CD14-positive monocyte (primary cell): ENCODE data around the gene INPP4B. TPM values are rescaled to one million over a fixed set of nuclear protein-coding genes. Genes with fewer than 3 reads are reported as not detected.

ENCODE experiments used
- DNase-seq, 3 donors: peaks; one replicate each; pipeline ENCODE4 v3.0.0-alpha.2; 2011 to 2022
- H2AFZ ChIP-seq: 2 replicates; pipeline ENCODE4 v1.6.0; 2012; ENCODE audit warnings: mild to moderate bottlenecking, low read depth, low read length, inconsistent platforms; ENCODE audit not compliant: insufficient read depth, poor library complexity, severe bottlenecking
- H3K27ac ChIP-seq, 2 donors: 1 replicate in 1 of 2; 2 replicates in 1 of 2; pipeline ENCODE4 v1.5.1; 2012 to 2013; ENCODE audit warnings: low read length in 2 of 2, control low read depth in 1 of 2, inconsistent platforms in 1 of 2, low read depth in 1 of 2, mild to moderate bottlenecking in 1 of 2
- H3K27me3 ChIP-seq, 2 donors: one replicate each; pipeline versions ENCODE4 v1.6.0 to v1.6.1; 2011 to 2013; ENCODE audit warnings: low read length in 2 of 2; ENCODE audit not compliant: control insufficient read depth in 2 of 2, insufficient read depth in 2 of 2
- H3K36me3 ChIP-seq, 2 donors: replicated peaks in 1 of 2; 1 replicate in 1 of 2; 2 replicates in 1 of 2; pipeline versions ENCODE4 v1.5.1 to v1.6.1; 2012 to 2013; ENCODE audit warnings: low read length in 2 of 2, control low read depth in 1 of 2, inconsistent platforms in 1 of 2, mild to moderate bottlenecking in 1 of 2; ENCODE audit not compliant: insufficient read depth in 2 of 2, control insufficient read depth in 1 of 2
- H3K4me1 ChIP-seq, 2 donors: 1 replicate in 1 of 2; 2 replicates in 1 of 2; pipeline versions ENCODE4 v1.5.1 to v1.6.1; 2012 to 2013; ENCODE audit warnings: low read length in 2 of 2, control low read depth in 1 of 2, inconsistent platforms in 1 of 2, mild to moderate bottlenecking in 1 of 2, moderate library complexity in 1 of 2; ENCODE audit not compliant: insufficient read depth in 2 of 2, control insufficient read depth in 1 of 2
- H3K4me2 ChIP-seq: replicated peaks from 2 replicates; pipeline ENCODE3; 2012; ENCODE audit warnings: low read length, moderate library complexity, mild to moderate bottlenecking; ENCODE audit not compliant: poor library complexity, severe bottlenecking; ENCODE audit errors: extremely low read depth
- H3K4me3 ChIP-seq, 3 experiments: fragments of 200-600 bp in 1 of 3; sonication (generic) in 1 of 3; replicated peaks in 1 of 3; 1 replicate in 2 of 3; 2 replicates in 1 of 3; pipeline ENCODE4 v1.5.1; 2011 to 2013; ENCODE audit warnings: low read length in 3 of 3, mild to moderate bottlenecking in 3 of 3, control low read depth in 2 of 3, low read depth in 2 of 3, inconsistent platforms in 1 of 3, moderate library complexity in 1 of 3
- H3K79me2 ChIP-seq: 2 replicates; pipeline ENCODE4 v1.6.0; 2012; ENCODE audit warnings: mild to moderate bottlenecking, control low read depth, inconsistent platforms, low read length, moderate library complexity; ENCODE audit not compliant: insufficient read depth
- H3K9ac ChIP-seq: 2 replicates; pipeline ENCODE4 v1.6.0; 2017; ENCODE audit warnings: low read length, mild to moderate bottlenecking; ENCODE audit not compliant: insufficient read depth, poor library complexity, severe bottlenecking
- H3K9me3 ChIP-seq, 2 donors: replicated peaks in 1 of 2; 1 replicate in 1 of 2; 2 replicates in 1 of 2; pipeline versions ENCODE4 v1.5.1 to v1.6.1; 2012 to 2013; ENCODE audit warnings: low read length in 2 of 2, control low read depth in 1 of 2; ENCODE audit not compliant: control insufficient read depth in 1 of 2, insufficient read depth in 1 of 2
- H4K20me1 ChIP-seq: 2 replicates; pipeline ENCODE4 v1.6.0; 2012; ENCODE audit warnings: mild to moderate bottlenecking, low read length, control low read depth, moderate library complexity; ENCODE audit not compliant: insufficient read depth
- H3K27ac Mint-ChIP-seq, 7 donors: one replicate each; pipeline ENCODE4 v1.8.0; 2020; ENCODE audit warnings: mild to moderate bottlenecking in 7 of 7, mixed read lengths in 7 of 7, moderate library complexity in 6 of 7, inconsistent platforms in 2 of 7
- H3K27me3 Mint-ChIP-seq, 3 donors: one replicate each; pipeline ENCODE4 v1.8.0; 2021 to 2022; ENCODE audit warnings: low read depth in 3 of 3, mild to moderate bottlenecking in 3 of 3, mixed read lengths in 3 of 3, moderate library complexity in 3 of 3, inconsistent platforms in 1 of 3
- H3K36me3 Mint-ChIP-seq, 2 donors: one replicate each; pipeline ENCODE4 v1.8.0; 2020; ENCODE audit warnings: mixed read lengths in 2 of 2, inconsistent platforms in 1 of 2, mild to moderate bottlenecking in 1 of 2
- H3K4me1 Mint-ChIP-seq: one replicate; pipeline ENCODE4 v1.8.0; 2020; ENCODE audit warnings: mild to moderate bottlenecking, mixed read lengths
- H3K4me3 Mint-ChIP-seq, 2 donors: one replicate each; pipeline ENCODE4 v1.8.0; 2020; ENCODE audit warnings: mild to moderate bottlenecking in 2 of 2, mixed read lengths in 2 of 2, moderate library complexity in 1 of 2
- H3K9me3 Mint-ChIP-seq, 7 donors: one replicate each; pipeline ENCODE4 v1.8.0; 2020 to 2022; ENCODE audit warnings: mixed read lengths in 7 of 7, mild to moderate bottlenecking in 6 of 7, moderate library complexity in 6 of 7, inconsistent platforms in 2 of 7
- CTCF ChIP-seq: fragments of 200-600 bp; IDR thresholded peaks from one replicate; pipeline ENCODE4 v1.8.0; 2022; ENCODE audit warnings: antibody characterized with exemption, mild to moderate bottlenecking
- WGBS: methylation state at CpG from one replicate; pipeline ENCODE4 v1.1.5; 2013; ENCODE audit warnings: missing lambda C conversion rate; ENCODE audit not compliant: insufficient coverage; 5-methylcytosine and 5-hydroxymethylcytosine counted together
- intact Hi-C, 2 donors: fragments of 100-400 bp; cut with micrococcal nuclease; formaldehyde crosslinking; loops; one replicate each; pipeline versions ENCODE4 v1.15.0 to v1.15.1; 2023
- polyA plus RNA-seq, 3 donors: library from polyadenylated mRNA; depleted of rRNA in 1 of 3; unstranded in 2 of 3; stranded (reverse) in 1 of 3; fragments of 300-500 nt in 2 of 3; fragments of >200 nt in 1 of 3; fragmentation: Illumina TruSeq in 2 of 3; gene quantifications; 1 replicate in 2 of 3; 2 replicates in 1 of 3; pipeline ENCODE4 v1.2.3, GENCODE V29; 2012 to 2021

INPP4B gene
- polyA plus RNA-seq, 3 donors = 0.13 to 0.38 (median 0.22) TPM

GRCh38 chr4:142271832-142272231, 574.3 kb downstream of the INPP4B start:
- Histone ChIP-seq H2AFZ (no peak overlapping the region), H3K9me3 (no peaks in the 10 kb centered on the region), H3K4me2 (no peak overlapping the region), H3K27me3 (no peaks in the 10 kb centered on the region), H3K9ac (no peak overlapping the region), H3K36me3 (no peaks in the 10 kb centered on the region), H3K79me2 (no peaks in the 10 kb centered on the region), H4K20me1 (no peaks in the 10 kb centered on the region), H3K27ac (no peak overlapping the region), H3K4me1 (no peaks in the 10 kb centered on the region), H3K4me3 (no peak overlapping the region)
- H3K27ac Mint-ChIP-seq = no peak overlapping the region
- H3K4me3 Mint-ChIP-seq = no peak overlapping the region
- TF ChIP-seq CTCF = no peak
- no peaks in the 10 kb centered on the region for H3K4me1 Mint-ChIP-seq
- peaks cover 0 to 2% (median 0%) of the 10 kb centered on the region in 7 donors for H3K9me3 Mint-ChIP-seq
- no peaks in the 10 kb centered on the region for H3K36me3 Mint-ChIP-seq
- intact Hi-C loops = no loop called here
- DNase-seq = no peak
- peaks cover 0 to 3% (median 2%) of the 10 kb centered on the region in 3 donors for H3K27me3 Mint-ChIP-seq
- WGBS = no CpG with 5 or more reads among the region's 3 CpGs

- Mint-ChIP-seq H3K27ac (no peak overlapping the region), H3K4me3 (no peak overlapping the region), H3K36me3 (no peaks in the 10 kb centered on the region), H3K27me3 (peaks cover 0 to 2% (median 0%) of the 10 kb centered on the region in 3 donors), H3K9me3 (peaks cover 0 to 2% (median 0%) of the 10 kb centered on the region in 7 donors), H3K4me1 (no peaks in the 10 kb centered on the region)
- H3K9me3 ChIP-seq = no peaks in the 10 kb centered on the region
- WGBS = no CpG with 5 or more reads among the region's 3 CpGs
- TF ChIP-seq CTCF = no peak
- H3K79me2 ChIP-seq = no peaks in the 10 kb centered on the region
- no peak overlapping the region for H3K4me3 ChIP-seq
- H3K36me3 ChIP-seq = no peaks in the 10 kb centered on the region
- intact Hi-C loops = no loop called here
- no peaks in the 10 kb centered on the region for H4K20me1 ChIP-seq
- no peak overlapping the region for H3K4me2 ChIP-seq
- no peak overlapping the region for H2AFZ ChIP-seq
- H3K27ac ChIP-seq = no peak overlapping the region
- H3K9ac ChIP-seq = no peak overlapping the region
- DNase-seq = no peak
- H3K4me1 ChIP-seq = no peaks in the 10 kb centered on the region
- H3K27me3 ChIP-seq = no peaks in the 10 kb centered on the region
Measured at GRCh38 chr4:142267101-142267500, 579.0 kb downstream of the INPP4B start.
